ENCODE measurements around the gene ETF1.

Gene ETF1

DNA sequence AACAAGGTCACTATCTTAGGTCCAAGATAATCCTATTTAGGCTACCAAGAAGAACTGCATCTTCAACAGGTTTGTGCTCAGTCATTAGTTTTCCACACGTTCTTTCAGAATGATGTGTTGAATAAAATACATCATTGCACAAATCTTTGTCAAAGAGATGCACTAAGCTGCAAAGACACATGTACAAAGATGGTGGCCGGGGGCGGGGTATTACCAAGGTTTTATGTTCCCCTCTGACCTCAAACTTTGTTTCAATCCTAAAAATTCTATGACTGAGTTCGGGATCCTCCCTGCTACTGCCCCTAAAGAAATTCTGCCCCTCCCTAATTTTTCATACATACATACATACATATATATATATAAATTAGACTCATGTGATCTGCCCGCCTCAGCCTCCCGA, 17.9 kb upstream of the ETF1 start:
- DNase-seq = no peak

DNA sequence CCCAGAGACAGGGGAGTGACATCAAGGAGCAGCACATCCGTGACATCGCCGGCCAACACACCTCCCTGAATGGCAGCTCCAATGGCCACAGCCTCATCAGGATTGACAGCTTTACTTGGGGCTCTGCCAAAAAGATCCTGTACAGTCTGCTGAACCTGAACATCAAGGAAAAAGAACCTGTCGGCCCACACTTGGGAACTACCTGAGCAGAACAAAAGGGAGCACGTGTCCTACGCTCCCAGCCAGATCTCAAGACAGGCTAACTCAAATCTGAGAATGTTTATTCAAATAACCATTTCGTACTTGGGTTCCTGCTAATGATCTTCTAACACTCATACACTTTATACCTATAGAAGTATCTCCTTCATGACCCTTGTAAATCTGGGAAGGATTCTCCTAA, 16.9 kb upstream of the ETF1 start:
- DNase-seq = no peak

DNA sequence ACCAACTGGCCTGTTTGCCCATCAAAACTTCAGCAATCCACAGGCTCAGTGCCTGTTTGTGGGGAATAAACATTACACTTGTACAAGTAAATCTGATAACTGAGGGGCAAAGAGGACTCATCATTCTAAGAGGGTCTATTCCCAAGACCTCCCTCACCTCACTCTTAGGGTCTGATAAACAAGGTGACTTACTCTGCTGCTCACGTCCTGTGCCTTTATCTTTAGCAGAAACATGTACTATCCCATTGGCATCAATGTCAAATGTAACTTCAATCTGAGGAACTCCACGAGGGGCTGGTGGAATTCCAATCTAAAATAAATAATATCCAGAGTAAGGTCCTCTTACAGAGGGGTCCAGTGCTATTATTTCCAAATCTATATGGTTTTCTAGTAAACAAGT, 14.6 kb upstream of the ETF1 start:
- no peak for DNase-seq

DNA sequence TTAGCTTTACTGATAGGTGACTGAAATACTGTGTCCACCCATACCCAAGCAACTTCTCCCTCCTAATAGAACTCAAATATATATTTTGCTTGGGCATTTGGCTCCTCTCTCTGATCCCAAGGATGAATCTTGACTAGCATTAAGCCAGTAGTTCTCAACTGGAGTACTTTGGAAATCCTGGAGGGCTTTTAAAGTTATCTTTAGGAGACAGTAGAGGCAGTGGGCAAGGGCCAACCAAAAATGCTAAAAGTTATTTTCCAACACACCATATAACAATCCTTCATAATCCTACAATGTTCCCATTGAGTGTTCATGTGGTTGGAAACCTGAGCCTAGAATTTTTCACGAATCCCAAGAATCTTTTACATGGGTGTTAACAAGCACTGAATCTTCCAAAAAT, 11.1 kb upstream of the ETF1 start:
- no peak for DNase-seq

DNA sequence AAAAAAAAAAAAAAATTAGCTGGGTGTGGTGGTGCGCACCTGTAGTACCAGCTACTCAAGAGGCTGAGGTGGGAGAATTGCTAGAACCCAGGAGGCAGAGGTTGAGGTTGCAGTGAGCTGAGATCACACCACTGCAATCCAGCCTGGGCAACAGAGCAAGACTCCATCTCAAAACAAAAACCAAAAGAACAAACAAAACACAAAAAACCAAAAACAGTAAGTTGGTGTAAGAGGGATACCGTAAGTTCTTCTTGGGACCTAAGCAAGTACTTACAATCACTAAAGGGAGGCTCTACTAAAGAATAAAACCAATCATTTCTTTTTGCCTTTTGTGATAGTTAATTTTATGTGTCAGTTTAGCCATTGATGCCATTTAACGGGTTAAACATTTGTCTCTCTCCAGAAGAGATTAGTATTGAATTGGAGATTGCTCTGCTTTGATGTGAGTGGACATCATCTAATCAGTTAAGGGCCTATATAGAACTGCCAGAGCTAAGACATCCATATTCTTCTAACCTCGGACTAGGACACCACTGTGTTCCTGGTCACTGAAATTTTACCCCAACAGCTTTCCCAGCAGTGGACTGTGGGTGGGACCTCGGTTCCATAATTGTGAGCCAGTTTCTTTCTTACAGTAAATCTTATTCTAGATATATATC, 10.5 kb upstream of the ETF1 start:
- no peak for DNase-seq

DNA sequence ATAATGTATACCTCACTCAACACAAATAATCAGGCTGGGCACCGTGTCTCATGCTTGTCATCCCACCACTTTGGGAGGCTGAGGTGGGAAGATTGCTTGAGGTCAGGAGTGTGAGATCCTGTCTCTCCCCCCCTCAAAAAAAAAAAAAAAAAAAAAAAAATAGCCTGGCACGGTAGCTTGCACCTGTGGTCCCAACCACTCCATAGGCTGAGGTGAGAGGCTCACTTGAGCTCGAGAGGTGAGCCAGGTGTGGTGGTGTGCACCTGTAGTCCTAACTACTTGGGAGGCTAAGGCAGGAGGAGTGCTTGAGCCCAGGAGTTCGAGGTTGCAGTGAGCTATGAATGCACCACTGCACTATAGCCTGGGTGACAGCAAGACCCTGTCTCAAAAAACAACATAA, 9.6 kb upstream of the ETF1 start:
- DNase-seq = no peak

DNA sequence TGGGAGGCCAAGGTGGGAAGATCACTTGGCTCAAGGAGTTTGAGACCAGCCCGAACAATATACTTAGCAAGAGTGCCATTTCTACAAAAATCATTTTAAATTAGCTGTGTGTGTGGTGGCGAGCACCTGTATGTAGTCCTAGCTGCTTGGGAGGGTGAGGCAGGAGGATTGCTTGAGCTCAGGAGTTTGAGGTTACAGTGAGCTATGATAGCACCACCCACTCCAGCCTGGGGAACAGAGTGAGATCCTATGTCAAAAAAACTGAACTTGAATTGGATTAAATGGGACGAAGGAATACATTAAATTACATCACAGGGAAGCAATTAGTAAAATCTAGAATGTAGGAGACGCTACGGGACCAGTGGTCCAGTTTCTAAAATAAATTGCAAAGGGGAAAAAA, 6.4 kb upstream of the ETF1 start:
- DNase-seq = no peak

DNA sequence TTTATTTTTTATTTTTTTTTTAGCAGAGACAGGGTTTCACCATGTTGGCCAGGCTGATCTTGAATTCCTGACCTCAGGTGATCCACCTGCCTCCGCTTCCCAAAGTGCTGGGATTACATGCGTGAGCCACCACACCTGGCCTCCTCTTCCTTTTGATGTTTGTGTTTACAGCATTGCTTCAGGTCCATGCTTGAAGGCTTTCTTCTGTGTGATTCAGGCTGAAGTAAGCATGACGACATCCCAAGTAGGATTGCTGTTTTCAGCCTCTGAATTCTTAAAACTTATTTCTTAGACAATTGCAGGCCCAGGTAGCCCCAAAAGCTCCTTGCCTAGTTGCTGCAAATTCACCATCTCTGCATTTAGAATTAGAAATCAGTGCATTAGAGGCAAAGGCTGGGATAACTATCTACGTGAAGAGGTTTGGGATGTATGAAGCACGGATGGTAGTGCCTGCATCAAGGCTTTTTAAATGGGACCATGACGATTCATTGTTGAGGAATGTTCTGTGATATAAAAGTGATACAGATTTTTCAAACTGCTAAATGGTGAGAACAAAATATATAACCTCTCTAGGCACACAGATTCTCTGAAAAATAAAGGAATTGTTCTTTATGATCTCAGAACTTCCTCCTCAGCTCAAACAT, 3.0 kb upstream of the ETF1 start:
- DNase-seq = no peak

DNA sequence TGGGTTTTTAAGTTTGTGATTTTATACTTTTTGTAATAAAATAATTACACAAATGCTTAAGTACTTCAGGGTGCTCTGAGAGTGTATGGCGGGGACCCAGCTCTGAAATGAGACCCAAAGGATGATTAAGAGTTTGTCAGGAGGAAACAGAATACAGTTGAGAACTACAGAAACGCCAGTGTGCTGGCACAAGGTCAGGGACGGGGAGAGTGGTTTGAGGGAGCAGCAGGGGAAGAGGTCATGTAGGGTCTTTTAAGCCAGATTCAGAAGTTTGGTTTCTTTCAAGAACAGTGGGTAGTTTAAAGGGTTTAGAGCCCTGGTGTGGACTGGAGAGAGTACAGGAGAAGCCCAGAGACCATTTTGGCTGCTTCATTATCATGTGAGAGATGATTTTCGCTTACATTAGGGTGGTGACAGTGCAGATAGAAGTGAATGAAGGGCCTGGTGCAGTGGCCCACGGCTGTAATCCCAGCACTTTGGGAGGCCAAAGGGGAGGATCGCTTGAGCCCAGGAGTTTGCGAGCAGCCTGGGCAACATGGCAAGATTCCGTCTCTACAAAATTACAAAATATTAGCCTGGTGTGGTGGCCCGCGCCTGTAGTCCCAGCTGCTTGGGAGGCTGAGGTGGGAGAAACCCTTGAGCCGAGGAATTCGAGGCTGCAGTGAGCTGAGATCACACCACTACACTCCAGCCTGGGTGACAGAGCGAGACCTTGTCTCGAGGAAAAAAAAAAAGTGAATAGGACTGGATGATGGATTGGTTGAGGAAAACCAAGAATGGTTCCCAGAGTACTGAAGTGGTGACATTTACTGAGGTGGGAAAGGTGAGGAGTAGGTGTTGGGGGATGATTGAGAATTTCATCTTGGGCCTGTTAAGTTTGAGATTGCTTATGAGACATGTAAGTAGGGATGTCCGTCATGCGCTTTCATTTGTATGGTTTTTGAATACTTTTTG, 1.4 kb upstream of the ETF1 start:
- no peak for DNase-seq

DNA sequence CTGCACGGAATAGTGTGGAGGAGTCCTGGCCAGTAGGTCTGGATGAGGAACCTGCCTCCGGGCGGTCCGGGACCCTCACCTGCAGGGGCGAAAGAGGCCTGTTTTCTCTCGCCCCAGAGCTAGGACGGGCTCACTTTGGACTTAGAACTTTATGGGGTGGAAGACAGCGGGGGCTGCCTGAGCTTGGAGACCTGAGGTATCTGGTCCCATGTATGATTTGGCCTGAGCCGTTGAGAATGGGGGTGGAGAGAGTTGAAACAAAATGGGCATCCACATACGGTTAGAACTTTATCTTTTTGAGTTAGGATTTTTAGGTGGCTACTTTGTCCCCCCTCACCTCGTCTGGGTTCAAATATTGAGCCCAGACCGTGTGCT, 681 bp upstream of the ETF1 start:
- DNase-seq = no peak

DNA sequence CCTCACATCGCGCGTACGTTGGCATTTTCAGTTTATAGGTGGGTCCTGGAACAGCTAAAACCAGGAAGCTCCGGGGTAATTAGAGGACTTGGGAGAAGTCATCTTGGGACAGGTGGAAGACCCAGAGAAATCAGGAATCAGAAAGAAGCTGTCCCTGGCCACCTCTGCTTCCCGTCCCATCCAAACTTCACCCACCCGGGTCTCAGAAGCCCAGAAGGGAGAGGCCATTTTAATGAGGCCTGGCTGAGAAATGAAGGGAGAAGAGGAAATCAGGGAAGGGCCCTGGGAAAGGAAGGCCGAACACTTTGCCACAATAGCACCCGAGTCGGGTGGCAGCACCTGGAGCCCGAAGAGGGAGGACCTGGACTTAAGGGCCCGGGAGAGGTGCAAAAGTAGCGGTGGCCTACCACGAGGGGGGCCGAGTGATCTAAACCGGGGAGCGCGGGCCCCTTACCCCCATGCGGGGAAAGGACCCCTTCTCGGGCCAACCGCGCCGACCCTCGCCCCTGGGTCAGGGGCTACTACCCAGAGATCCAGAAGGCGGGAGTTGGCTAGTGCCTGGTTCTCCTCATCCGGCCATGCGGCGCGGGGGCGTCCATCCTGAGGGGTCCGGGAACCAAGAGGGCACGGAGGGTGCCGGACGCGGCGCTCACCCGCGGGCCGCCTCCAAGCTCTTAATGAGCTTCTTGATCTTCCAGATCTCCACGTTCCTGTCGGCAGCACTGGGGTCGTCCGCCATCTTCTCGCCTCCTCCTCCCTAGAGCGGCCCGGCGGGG, 668 bp downstream of the ETF1 start:
- peak; percentile 21 for DNase-seq

DNA sequence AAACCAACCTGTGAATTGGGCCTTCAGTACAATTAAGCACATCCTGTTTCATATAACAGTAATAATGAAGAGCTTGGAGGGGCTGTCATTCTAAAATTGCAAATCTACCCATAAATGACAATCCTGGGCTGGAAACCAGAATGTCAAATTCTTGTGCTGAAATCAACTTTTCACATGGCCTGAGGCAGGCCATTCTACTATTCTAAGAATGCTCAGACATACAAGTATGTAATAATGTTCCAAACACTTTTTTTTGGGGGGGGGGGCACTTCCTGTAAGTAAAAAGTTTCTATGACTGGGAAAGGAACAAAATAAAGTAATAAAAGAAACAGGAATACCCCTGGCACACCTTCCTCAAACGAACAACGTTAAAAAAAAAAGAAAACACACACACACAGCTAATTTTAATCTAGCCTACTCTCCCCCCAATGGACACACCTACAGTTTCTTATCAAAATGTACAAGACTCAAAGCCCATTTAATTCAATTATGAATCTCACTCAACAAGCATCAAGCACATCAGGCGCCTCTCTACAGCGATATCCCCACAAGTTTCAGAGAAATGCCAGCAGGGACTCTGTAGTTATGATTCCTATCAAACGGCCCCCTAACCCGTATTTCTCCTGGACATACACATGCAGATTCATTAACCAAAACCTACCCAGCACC, 1.4 kb downstream of the ETF1 start:
- DNase-seq = no peak

DNA sequence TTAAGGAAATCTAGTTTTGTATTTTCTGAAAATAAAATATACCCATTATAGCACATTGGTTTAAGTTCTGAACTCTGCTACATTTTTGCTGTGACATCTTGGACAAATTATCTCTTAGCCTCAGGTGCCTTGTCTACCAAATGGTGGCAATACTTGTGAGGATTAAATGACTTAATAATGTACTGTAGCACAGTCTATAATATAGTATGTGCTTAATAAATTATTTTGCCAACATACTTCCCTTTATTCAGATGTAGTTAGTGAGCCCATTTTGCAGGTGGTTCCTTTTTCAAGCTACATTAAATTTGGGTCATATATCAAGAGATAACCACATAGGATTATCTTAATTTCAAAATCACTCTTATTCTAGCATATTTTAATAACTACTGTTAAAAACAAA, 3.2 kb downstream of the ETF1 start:
- DNase-seq = no peak

DNA sequence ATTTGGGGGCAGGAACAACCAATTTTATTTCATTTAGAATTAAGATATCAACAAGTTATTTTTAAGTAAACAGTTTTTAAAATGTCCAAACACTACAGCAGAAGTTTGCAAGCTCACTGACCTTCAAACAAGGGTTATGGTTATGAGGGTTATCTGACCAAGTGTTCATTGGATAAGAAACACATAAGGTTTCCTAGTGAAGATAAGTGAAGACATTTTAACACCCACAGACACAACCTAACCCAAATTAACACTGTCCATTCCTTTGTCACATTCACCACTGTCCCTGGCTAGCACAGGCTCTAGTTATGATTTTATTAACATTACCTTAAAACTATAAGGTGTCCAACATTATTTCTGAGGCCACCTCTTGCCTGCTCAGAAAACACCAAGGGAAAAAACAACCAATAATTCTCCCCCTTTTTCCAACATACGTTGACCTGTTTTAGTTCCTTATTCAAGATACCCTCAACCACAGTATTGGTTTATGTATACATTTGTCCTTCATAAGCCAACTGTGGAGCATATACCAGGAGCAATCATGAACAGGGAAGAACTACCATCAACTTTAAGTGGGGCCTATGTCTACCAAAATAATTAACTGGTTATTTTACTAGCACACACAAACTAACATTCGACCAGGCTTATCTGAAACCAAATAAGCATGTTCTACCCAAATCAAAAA, 4.0 kb downstream of the ETF1 start:
- no peak for DNase-seq

DNA sequence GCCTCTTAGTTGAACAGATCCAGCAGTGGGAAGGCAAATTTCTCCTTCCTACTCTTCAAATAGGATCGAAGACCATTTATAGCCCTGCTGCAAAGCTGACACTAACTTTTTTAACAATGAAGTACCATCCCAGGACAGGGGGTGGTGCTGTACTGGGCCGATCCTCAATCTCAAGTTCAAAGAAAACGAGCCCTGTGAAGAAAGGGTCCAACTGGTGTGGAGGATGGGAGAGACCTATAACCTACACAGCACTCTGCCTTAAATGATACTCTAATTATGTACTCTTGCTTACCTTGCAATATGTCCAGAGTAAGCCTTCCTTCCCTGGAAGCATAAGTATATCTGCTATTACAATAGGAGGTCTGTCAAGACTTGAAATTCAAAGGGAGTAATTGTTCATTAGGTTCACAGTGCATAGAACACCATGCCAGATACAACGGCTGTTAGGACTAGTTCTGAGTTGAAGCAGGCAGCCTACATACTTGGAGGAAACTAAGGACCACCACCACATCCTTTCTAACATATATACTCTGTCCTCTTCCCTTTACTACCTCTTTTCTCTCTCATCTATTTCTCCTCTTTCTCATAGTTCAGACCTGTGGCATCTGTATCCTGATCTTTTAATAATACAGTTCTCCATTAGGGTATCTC, 6.2 kb downstream of the ETF1 start:
- DNase-seq = no peak

DNA sequence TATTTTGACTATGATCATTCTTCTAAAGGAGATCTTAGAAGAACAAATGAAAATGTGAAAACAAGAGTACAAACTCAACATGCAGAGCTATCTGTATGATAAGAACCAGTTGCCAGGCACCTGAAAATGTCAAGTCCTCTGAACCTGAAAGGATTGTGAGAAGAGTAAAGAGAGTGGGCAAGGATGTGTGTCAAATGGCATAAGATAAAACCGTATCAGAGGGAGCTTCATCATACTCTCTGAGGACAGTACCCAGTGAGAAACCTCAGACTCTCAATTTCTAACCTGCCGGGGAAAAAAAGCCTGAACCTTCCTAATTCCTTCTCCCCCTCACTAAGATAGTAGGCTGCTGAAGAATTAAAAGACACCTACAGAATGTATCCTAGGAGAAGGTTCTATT, 6.8 kb downstream of the ETF1 start:
- DNase-seq = no peak

DNA sequence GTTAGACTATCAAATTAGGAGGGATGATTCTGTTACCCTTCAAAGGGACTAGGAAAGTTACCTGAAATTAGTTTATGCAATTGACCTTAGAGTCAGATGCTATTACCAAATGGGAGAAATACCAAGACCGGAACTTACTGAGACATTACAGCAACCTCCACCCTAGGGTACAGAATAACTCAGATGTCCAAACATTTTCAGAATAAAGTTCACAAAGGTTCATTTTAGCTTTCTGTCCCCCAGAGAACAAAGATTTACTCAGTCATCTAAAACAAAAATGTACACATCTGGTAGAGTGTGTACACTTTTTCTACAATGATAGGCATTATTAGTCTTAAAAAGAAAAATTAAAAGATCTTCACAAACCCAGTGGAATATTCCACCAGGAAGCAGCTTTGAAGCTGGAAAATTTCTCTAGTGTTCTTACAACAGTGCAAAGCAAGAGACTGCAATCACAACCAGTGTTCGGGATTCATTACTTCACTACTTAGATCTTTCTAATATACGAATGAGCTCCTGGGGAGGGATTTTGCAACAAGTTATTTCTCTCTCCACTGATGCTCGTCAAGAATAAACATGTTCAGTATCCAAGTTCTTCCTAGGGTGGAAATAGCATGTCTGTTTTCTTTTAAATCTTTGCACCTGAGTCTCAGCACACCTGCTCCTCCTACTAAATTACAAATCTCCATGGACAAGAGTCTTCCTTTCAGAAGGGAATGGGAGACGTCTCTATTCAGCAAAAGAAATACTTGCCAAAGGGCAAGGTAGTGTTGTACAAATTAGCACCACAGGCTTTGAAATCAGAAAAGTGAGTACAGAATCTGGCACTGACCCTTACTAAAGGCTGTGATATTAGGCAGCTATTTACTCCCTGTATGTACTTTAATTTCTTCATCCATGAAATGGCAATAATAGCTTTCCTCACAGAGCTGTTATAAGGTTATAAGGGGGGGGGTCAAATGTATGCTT, 8.8 kb downstream of the ETF1 start:
- no peak for DNase-seq

DNA sequence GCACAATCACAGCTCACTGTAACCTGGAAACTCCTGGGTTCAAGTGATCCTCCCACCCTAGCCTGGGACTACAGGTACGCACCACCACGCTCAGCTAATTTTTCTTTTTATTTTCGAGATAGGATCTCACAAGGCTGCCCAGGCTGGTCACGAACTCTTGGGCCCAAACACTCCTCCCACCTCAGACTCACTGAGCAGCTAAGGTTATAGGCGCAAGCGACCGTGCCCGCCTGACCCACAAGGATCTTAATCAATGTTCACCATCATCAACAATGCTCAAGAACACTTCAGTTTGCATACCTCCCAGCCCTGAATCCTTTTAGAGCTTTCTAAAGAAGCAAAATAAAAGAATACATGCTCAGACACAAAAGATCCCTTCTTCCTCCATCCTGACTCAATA, 13.2 kb downstream of the ETF1 start:
- no peak for DNase-seq

DNA sequence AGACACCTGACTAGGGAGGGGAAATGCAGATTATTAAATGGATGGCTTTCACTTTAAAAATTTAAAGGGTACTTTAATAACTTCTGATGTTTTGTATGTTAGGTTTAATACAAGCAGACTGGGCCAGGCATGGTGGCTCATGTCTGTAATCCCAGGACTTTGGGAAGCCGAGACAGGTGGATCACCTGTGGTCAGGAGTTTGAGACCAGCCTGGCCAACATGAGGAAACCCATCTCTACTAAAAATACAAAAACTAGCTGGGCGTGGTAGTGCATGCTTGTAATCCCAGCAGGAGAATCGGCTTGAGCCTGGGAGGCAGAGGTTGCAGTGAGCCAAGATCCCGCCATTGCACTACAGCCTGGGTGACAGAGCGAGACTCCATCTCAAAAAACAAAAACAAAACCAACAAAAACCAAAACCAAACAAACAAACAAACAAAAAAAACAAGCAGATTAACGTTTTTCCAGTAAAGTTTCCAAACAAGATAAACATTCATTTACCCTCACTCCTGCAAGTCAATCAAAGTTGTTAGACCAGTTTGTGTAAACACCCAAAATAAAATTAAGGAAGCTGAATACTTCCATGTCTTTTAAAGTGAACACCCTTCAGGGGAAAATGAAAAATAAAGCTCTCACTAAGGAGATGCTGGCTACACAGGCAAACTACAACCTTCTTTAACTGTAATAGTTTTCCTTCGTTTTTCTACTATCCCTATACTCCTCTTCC, 14.1 kb downstream of the ETF1 start:
- no peak for DNase-seq

DNA sequence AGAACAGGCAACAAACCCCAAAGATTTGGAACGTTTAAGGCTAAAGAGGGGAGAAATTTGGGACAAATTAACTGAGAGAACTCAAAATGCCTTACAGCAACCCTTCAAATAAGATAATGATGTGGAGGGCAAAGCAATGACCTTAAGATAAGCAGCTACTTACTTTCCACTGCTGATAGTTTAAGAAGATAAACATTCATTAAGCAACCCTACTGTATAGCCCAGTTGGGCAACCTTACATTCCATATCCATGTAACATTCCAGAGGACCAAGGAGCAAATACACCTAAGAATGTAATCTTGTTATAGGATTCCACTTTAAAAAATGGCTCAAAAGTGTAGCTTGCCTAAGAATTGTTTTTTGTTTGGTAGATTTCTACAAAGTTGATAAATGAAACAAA, 14.8 kb downstream of the ETF1 start:
- no peak for DNase-seq
